HG02571 (cell line): Measurements from ENCODE around the gene PLPPR1.
A peak's percentile ranks its signal among the peaks of the same experiment; 100 is the strongest.
"Not testable (repeated sequence)": the region's sequence is repeated elsewhere in the genome, so short reads cannot be mapped to it uniquely, and the experiment has no call there.

Source experiments
- ATAC-seq: cut with Tn5 transposase; IDR thresholded peaks from one replicate; pipeline ENCODE4 v1.9.1; 2021; ENCODE audit warnings: mild to moderate bottlenecking, moderate library complexity; ENCODE audit not compliant: unreplicated experiment

The PLPPR1 gene

GRCh38 chr9:101121836-101122399, 93.4 kb downstream of the PLPPR1 start:
- no peak for ATAC-seq

GRCh38 chr9:101126556-101126955, 98.0 kb downstream of the PLPPR1 start:
- peak; percentile 61 for ATAC-seq

GRCh38 chr9:101127369-101127768, 98.8 kb downstream of the PLPPR1 start:
- ATAC-seq, result not testable (repeated sequence)

DNA sequence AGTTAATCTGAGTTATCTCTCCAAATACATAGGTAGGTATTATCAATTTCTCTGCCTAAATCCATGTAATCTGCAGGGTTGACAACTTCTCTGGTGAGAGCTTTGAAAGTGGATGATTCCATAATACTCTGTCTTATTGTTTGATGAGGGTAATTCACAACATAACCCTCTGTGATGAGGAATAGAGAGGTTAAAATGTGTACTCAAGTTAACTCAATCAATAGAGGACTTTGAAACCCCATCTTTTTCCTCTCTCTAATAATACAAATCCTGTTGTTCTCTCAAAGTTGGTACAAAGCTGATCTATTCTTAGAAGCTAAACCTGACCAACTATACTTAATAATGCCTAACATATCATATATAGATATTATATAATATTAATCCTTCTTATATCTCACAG, 100.1 kb downstream of the PLPPR1 start:
- no peak for ATAC-seq

GRCh38 chr9:101130054-101130453, 101.5 kb downstream of the PLPPR1 start:
- ATAC-seq, result no peak

DNA sequence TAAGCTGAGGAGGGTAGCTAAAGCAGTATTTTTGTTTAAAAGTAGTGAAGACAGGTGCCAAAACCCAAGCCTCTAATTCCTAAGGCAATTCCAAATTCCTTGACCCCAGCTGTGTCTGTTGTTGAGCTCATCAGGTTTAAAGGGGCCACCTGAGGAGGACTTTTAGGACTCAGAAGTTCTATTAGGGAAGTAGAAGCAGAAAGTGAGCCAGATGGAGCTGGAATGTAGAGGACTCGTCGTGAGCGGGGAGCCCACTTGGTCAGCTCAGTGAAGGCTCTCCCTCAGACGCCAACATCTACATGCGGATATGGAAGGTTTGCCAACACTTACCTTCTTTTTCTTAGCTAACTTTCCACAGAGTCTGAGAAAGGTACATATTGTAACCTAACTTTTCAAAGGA, 102.8 kb downstream of the PLPPR1 start:
- no peak for ATAC-seq

GRCh38 chr9:101132801-101133200, 104.3 kb downstream of the PLPPR1 start:
- no peak for ATAC-seq

GRCh38 chr9:101138509-101138908, 110.0 kb downstream of the PLPPR1 start:
- ATAC-seq, result no peak

DNA sequence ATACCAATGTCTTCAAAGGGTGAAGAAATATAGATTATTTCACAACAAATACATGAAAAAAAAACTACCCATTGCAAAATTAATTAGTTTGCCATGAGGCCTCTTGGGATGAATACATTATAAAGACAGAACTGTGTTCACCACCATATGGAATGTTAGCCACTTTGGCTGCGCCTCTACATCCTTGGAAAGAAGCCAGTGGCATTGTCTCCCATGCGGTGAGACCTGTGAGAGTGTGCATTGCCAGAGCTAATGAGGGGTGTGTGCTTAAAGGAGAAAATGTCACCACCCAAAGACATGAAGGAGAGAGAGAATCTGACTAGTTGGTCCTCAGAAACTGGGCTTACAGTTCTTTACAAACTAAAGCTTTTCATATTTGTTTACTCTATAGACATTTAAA, 110.6 kb downstream of the PLPPR1 start:
- ATAC-seq, result no peak

DNA sequence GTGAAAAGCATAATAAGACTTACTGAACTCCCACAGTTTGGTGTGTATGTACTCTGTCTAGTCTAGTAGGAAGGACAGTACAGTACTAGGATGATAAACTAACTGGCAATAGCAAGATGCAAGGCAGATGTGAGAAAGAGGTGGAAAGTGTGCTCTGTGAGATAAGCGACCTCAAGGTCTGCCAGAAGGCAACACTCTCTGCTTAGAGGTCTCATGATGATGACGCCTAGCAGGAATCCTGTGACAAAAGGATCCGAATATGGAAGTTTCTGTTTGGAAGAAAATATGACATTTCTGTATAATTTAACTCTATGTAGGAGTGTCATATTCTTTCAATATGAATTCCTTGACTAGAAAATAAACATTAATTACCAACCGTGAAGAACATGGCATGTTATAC, 112.2 kb downstream of the PLPPR1 start:
- ATAC-seq, result no peak

GRCh38 chr9:101146508-101146907, 118.0 kb downstream of the PLPPR1 start:
- no peak for ATAC-seq

GRCh38 chr9:101148344-101148743, 119.8 kb downstream of the PLPPR1 start:
- no peak for ATAC-seq

DNA sequence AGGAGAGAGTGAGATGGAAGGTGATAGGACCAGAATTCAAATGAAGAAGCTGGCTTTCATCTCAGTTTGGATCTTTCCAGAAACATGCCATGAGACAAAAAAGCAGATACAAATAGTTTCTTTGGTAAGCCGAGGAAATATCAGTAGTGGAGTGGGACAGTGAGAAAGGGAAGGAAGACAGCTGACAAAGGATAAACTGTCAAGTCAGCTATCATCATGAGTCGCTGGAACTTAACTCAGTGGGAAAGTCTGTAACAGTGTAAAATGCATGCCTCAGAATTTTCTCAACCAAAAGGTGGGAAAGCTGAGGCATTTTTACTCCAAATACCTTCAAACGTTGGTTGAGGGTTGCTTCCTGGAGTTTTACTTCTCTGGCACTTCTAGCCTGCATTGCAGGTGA, 129.8 kb downstream of the PLPPR1 start:
- ATAC-seq, result no peak

- ATAC-seq, result no peak
These were observed 133.7 kb downstream of the PLPPR1 start for GRCh38 chr9:101162231-101162630.

- ATAC-seq, result no peak
These were observed 136.6 kb downstream of the PLPPR1 start for GRCh38 chr9:101165131-101165530.

DNA sequence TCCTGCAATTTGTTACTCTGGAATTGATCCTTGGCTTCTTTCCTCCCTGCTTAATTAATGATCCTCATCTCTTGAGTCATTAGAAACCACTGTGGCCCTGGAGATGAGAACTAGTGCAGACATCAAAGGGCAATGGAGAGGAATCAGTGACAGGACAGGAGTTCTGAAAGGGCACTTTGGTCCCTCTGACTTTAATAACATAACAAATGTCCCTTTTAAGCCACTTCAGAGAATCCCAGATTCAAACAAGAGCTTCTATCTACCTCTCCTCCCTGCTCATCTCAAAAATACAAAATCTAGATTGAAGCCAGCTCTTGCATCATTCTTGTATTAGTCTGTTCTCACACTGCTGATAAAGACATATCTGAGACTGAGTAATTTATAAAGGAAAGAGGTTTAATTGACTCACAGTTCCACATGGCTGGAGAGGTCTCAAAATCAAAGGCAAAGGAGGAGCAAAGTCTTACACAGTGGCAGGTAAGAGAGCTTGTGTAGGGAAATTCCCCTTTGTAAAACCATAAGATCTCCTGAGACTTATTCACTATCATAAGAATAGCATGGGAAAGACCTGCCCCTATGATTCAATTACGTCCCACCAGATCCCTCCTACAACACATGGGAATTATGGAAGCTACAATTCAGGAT, 139.1 kb downstream of the PLPPR1 start:
- no peak for ATAC-seq

DNA sequence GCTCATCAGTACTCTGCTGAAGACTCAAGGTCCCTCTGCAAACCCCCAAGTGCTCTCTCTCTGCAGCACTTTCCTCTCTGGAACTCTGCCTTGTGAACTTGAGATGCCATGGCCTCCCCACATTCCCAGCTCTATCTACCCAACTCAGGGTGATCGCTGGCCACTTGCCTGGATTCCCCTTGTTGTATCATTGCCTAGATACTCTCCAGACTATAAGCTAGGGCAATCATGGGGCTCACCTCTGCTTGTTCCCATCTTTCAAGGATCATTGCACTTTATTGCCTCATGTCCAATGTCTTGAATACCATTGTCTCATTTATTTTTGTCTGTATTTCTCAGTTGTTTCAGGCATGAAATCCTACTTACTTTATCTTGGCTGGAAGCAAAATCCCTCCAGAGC, 144.1 kb downstream of the PLPPR1 start:
- ATAC-seq, result no peak

DNA sequence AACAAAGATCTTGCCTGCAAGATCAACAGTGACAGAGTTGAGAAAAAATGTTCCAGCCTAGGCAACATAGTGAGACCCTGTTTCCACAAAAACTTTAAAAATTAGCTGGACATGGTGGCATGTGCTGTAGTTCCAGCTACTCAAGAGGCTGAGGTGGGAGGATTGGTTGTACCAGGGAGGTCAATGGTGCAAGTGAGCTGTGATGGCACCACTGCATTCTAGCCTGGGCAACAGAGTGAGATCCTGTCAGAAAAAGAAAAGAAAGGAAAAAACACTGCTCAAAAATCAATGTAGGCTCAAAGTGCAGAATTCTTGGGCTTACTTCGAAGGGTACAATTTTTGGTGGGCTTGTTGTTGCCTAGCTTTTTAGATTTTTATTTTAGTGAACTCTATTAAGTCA, 145.4 kb downstream of the PLPPR1 start:
- ATAC-seq, result no peak

DNA sequence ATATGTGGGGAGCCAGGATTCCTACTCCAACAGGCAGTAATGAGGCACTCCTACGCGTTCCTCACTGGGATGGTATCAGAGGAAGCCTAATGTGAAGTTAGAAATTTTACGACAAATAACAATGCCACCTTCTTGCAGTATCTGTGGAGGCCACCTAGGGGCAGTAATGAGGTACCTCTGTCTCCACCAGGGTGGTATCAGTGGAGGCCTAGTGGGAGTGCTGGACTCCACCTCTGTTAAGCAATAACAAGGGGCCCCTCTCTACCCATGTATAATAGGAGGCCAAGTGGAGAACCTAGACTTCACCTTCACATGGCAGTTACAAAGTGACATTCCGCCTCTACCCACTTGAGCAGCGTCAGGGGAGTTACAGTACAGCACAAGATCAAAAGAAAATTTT, 147.9 kb downstream of the PLPPR1 start:
- no peak for ATAC-seq

GRCh38 chr9:101184813-101185278, 156.3 kb downstream of the PLPPR1 start:
- ATAC-seq, result no peak

DNA sequence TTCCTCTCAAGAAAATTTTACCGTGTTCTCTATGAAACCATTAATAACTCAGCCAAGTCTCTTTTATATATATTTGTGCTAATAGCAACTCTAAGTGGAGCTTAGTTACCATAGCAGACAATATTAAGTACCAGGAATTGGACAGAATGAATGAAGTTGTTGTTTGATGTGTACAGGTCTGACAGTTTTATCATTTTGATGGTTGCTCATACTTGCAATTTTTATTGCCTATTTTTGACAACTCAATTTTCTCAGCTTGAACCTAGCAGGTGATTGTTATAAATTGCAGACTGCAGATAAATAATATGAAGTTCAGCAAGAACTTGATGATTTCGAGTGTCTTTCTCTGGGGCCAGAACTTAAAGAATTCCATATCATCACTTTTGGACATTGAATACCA, 163.2 kb downstream of the PLPPR1 start:
- ATAC-seq, result no peak

GRCh38 chr9:101197026-101197425, 168.5 kb downstream of the PLPPR1 start:
- no peak for ATAC-seq

DNA sequence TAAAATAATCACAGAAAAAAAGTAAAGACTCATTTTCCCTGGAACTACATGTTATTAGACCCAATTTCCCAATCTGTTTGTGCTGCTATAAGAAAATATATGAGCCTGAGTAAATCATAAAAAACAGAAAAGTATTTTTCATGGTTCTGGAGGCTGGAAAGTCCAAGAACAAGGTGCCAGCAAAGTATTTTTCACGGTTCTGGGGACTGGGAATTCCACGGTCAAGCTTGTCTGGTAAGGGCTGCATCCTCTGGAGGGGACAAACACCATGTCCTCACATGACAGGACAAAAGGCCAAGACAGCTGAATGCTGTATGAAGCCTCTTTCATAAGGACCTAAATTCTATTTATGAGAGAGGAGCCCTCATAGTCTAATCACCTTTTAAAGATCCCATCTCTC, 172.3 kb downstream of the PLPPR1 start:
- ATAC-seq, result no peak
